ENCODE data around the gene FGR. TPM values are rescaled to one million over a fixed set of nuclear protein-coding genes. Genes with fewer than 3 reads are reported as not detected.

FGR gene
- total and polyA plus RNA-seq, 2 donors (not counting 1 experiment from before 2014, with no cell fraction given), result 57.0 to 295 TPM

GRCh38 chr1:27644369-27645070, 9.5 kb upstream of the FGR start:
- Histone ChIP-seq H3K4me1 (ENCODE audit: control insufficient read depth in 2 of 2, insufficient read depth in 2 of 2, low read length in 2 of 2) (peaks cover 8 to 13% of the 10 kb centered on the region in 2 donors), H3K27me3 (replicated peaks in 1 of 4; ENCODE audit: control extremely low read depth in 1 of 4, control insufficient read depth in 3 of 4, insufficient read depth in 4 of 4, low read length in 3 of 4) (no peaks in the 10 kb centered on the region), H3K9me3 (ENCODE audit: control extremely low read depth in 1 of 3, control insufficient read depth in 2 of 3, insufficient read depth in 1 of 3, low read length in 2 of 3) (no peaks in the 10 kb centered on the region), H3K79me2 (ENCODE audit: control insufficient read depth, insufficient read depth, low read length) (no peaks in the 10 kb centered on the region), H3K4me3 (ENCODE audit: control extremely low read depth in 1 of 5, extremely low read depth in 1 of 5, insufficient read depth in 1 of 5, low read depth in 2 of 5, low read length in 4 of 5) (no peak overlapping the region), H4K20me1 (ENCODE audit: control insufficient read depth, insufficient read depth, low read length, poor library complexity, severe bottlenecking) (no peaks in the 10 kb centered on the region), H2AFZ (ENCODE audit: insufficient read depth, low read depth, low read length, poor library complexity, severe bottlenecking) (no peak overlapping the region), H3K4me2 (replicated peaks; ENCODE audit: low read depth, low read length, poor library complexity, severe bottlenecking) (peak overlapping the region; percentile 30), H3K9ac (ENCODE audit: low read length) (no peak overlapping the region), H3K27ac (ENCODE audit: low read length in 2 of 2) (no peak overlapping the region), H3K36me3 (replicated peaks in 1 of 2; ENCODE audit: control extremely low read depth in 1 of 2, control insufficient read depth in 1 of 2, extremely low read depth in 1 of 2, insufficient read depth in 2 of 2, low read length in 1 of 2) (no peaks in the 10 kb centered on the region)
- ATAC-seq (ENCODE audit: low read depth), result no peak
- no peaks in the 10 kb centered on the region for H3K27me3 Mint-ChIP-seq
- H3K9me3 Mint-ChIP-seq (ENCODE audit: insufficient read depth), result no peaks in the 10 kb centered on the region
- ChIA-PET POLR2A (interaction anchor here (0.6 to 1.6 kb wide), 2 partner anchors 14 to 172 kb away, joined by 4 to 5 read pairs; no protein-coding TSS in a partner anchor), CTCF (interaction anchor here (0.9 to 7.9 kb wide), 6 partner anchors 12 to 36 kb away, joined by 6 to 101 read pairs (median 14); no protein-coding TSS in a partner anchor)
- 100% methylated on average over 1 of the region's 5 CpGs for WGBS (ENCODE audit: insufficient coverage)
- no peak overlapping the region for H3K4me3 Mint-ChIP-seq
- intact Hi-C loops (cut with micrococcal nuclease), result loop anchor here (1.0 kb wide), 2 partner anchors 15 to 19 kb away; no protein-coding TSS in a partner anchor
- DNase-seq, result no peak
- H3K4me1 Mint-ChIP-seq, result peaks cover 16% of the 10 kb centered on the region
- TF ChIP-seq CTCF (IDR thresholded peaks at IDR 0.05) (no peak), EZH2 (IDR thresholded peaks at IDR 0.05; ENCODE audit: borderline replicate concordance, insufficient read depth, low read depth, low read length, poor library complexity, severe bottlenecking) (no peak)
- peak overlapping the region; percentile 74 for H3K27ac Mint-ChIP-seq
